NCI-H128 (cell line): ENCODE data around the gene SOCS2.
"Not testable (repeated sequence)": the region's sequence is repeated elsewhere in the genome, so short reads cannot be mapped to it uniquely, and the experiment has no call there.

Experiments
- DNase-seq: peaks from one replicate; lab custom pipeline; 2025; ENCODE audit not compliant: unreplicated experiment; lab: John Stamatoyannopoulos, UW

Gene SOCS2

DNA sequence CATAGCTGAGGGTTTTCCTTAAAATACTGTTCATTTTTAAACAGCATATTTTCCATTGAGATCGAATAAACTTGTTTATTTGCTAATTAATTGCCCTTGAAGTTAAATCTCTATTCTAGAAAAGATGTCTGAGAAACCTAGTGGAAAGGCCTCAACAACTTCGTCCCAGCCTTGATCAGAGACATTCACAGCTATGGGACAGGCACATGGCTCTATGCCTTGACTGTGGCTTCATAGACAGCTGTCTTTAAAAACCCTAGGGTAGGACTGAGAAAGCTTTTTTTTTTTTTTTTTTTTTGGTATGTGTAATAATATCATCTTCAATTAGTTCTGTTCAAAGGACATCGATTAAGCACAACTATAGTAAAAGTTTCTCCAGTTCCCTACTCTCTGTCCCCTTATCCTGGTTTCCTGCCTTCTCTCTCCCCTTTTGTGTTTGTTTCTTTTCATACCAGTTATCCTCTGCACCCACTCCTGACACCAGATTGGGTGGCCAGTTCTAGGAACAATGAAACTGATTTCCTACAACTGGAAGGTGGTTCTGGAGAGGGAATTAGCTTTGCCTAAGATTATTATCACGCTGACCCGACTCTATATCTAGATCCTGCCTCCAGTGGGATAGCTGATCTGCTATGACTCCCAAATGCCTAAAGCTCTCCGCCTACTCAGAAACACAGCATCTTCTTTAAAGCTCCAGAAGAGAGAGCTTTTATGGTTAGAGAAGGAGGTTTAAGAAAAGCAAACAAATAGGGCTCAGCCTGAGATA is 20.3 kb downstream of the SOCS2 start:
- DNase-seq = no peak

DNA sequence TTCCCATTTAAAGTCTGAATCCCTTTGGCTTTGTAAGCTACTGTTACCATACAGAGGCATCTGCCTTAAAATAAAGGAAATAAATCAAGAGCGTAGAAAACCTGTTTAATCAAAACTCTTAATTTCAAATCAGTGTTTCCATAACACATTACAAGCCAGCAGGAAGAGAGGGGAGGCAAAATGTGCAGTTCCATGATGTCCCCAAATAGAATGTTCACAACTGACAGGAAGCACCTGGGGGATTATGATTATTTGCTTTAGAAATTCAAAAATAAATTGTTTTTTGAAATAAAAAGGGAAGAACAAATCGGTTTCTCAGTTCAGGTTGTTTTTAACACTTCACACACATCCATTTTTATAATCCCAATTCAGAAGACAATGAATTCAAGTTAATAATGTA is 21.4 kb downstream of the SOCS2 start:
- DNase-seq = no peak

DNA sequence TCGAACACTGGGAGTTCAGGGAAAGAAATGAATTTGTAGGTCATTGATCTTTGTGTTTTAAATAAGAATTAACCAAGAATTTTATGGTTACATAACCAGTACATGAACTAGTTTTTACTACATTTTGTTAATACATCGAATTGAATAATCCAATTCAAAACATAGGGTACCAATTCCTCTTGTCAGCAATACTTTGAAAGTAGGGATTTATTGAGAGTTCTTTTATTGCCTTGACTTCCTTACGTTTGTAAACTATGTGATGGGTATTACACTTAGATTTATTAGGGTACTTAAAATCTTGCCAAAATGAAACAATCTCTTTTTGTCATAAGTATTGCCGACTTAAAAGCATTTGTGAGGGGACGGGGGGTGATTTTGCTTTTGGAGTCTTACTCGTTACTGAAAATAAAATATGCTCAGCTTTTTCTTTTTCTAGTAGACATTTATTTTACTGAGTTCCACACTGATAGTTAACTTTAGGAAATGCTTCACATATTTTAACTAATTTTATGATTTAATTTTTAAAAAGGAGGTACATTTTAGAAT is 22.4 kb downstream of the SOCS2 start:
- DNase-seq = no peak

DNA sequence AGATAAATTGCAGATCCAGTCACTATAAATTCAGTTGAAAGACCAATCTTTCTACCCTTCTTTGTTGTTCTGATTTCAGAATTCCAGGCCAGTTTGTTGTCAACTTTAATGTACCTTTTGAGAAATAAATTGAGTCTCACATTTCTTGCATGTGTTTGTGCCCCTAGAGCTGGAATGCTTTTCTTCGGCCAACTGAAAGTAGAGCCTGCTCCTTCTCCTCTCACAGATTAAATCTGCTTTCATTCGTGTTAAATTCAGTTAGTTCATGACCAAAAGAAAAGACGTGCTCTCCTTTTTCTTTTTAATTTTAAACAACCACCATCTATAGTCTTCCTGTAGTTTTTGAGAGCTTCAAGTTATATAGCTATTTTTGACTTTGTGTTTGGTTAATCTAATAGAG is 22.9 kb downstream of the SOCS2 start:
- DNase-seq = no peak

DNA sequence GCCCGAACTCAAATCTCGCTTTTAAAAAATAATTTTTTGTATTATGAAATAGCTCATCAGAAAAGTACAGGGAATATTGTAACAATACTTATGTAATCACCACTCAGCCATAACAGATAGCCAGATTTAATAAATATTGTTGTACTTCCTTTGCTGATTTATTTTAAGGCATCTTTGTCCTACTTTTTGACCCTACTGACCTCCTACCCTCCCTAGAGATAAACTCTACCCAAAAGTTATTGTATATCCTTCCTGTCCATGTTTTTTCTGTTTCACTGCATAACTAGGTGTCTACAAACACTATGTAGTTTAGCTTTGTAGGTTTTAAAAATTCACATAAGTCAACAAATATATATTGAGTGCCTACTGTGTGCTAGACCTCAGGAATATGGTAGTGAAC is 25.1 kb downstream of the SOCS2 start:
- DNase-seq = no peak

DNA sequence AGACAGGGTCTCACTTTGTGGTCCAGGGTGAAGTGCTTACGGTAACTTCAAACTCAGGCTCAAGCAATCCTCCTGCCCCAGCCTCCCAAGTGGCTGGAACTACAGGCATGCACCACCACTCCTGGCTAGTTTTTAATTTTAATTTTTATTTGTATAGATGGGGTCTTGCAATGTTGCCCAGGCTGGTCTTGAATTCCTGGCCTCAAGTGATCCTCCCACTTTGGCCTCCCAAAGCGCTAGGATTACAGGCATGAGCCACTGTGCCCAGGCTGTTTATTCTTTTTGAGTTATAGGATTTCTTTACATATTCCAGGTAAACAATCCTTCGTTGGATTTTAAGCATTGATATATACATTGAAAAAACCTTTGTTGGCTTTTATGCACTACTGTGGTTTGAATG is 26.7 kb downstream of the SOCS2 start:
- DNase-seq = no peak

DNA sequence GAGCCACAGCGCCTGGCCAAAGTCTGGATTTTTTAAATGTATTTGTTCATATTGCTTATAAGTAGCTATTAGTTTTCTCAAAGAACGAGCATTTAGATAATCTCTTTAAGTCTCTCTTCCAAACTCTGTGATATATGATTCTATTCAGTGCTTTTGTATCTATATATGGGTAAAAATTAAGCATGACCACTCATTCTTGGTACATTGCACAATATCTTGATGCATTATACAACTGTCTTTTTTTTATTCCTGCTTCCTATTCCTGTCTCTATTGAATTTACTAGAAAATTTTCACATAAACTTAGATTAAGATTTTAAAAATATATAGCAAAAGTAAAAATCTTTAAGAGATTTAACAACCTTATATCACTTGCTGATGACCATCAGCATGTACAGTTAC is 29.1 kb downstream of the SOCS2 start:
- no peak for DNase-seq

DNA sequence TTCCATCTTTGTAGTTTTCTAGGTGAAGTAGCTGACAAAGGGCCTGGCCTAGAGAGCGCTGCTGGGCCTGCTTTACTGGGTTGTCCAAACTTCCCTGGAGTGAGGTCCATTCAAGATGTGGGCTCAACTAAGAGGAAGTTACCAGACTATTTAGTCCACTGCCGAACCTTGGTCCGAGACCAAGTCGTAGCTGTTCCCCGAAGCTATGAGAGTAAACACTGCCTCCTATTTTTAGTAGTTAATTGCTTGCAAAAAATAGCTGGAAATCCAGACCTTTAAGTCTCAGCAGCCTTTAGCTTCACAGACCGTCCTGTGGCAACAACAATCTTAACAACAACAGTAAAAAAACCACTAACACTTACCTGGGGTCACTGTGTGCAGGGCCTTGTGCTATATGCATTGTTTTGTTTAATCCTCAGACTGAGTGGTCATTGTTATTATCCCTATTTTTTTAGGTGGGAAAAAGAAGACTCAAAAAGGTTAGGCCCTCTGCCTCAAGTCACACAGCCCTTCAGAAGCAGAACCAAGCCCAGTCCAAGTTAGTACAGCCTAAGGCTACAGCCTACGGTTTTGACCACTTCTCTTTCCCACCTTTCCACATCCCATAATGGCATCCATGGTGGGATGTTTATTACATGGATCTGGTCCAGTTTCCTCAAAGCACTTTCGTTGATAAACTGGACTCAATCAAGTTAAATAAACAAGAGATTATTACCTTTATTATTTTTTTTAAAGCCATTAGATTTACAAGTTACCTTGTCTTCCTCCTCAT is 30.6 kb downstream of the SOCS2 start:
- DNase-seq = no peak

DNA sequence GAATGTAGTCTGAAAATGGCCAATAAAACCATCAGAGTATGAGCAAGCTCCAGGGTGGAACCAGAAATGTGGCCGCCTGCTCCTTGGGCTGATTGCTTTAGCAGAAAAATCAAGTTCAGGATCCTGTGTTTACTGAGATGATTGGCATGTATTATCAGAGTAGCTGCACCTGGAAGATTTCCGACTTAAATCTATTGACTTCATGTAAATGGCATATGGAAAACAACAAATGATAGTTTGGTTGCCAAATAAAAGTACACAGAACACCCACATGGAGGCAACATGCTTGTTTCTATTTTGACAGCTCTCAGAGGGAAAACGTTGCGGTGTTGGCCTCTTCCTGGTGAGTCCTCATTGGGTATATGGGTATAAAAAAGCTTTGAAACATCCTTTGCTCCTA is 31.3 kb downstream of the SOCS2 start:
- no peak for DNase-seq

DNA sequence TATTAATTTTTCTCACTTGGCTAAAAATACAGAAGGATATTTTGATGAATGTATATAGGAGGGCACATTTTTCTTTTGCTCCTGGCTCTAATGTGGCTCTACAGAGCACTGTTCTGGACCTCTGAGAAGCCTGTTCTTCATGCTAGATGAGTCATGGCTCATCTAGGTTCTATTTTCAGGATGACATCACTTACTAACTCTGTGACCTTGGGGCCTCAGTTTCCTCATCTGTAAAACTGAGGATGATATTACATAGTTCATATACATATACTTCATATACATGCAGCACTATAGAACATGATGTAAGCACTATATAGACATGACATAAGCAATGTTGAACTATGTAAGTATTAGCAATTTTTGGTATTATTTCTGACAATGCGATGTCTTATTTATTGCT is 35.8 kb downstream of the SOCS2 start:
- DNase-seq = no peak

DNA sequence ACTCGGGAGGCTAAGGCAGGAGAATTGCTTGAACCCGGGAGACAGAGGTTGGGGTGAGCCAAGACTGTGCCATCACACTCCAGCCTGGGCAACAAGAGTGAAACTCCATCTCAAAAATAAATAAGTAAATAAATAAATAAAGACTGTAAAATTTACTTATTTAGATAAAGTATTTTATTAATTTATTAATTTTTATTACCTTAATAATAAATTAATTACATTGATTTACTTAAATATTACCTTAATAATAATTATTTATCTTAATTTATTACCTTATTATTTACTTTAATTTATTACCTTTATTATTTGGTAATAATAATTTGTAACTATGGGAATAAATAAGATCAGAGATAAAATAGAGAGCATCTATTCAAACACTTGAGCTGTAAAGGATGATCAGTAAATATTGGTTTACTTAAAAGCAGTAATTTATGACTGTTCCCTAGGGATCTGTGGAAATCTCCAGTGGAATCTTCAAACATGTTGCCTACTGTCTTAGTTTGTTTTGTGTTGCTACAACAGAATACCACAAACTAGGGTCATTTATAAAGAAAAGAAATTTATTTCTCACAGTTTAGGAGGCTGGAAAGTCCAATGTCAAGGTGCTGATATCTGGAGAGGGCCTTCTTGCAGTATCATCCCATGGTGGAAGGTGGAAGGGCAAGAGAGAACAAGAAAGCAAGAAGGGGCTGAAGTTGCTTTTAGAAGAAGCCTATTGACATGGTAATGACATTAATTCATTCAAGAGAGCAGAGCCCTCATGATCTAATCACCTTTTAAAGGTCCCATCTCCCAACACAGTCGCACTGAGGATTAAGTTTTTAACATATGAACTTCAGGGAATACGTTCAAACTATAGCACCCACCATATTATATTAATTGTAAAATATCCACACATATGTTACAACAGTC is 37.1 kb downstream of the SOCS2 start:
- no peak for DNase-seq

DNA sequence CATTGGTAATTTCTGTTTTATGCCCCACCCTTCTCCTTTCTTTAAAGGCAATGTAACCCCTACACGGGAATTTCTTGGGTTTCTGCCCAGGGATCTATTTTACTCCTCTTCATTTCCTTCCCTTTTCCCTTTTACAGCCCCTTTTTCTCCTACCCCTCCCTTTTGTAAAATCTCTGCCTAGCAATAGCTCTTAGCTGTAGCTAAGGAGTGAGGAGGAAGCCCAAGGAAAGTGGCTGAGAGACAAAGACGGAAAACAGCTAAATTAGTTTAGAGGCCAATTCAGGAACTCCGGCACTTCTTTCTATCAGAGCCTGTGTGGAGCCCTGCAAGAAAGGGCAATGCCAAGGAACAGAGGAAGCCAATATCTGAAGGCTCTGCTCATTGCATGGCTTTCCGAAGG is 40.3 kb downstream of the SOCS2 start:
- DNase-seq = no peak

DNA sequence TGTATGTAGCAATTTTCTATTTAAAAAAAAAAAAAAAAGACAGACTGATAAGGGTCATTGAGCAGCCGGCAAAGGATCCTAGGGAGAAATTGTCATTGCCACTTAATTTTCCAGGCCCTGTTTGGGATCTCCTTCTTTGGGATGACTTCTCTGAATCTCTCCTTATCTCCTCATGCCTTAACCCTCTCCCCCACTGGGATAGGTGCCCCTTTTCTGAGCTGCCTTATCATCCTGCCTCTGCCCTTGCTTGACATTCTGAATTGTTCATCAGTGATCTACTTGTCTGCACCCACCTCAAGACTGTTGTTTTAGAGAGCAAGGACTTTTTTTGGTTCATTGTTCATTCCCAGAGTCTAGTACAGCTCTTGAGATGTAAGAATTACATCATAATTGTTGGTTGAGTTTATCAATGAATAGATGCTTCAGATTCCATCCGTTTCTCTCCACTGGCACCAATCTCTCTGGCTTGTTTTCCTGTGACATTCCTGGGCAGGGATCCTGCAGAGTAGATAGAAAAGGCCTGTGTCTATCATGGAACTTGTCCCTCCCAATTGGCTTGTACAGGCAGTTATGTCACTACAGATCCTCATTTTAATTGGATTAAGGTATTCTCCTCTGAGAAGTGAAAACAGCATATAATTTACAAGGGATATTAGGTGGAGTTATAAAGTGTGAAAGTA is 42.6 kb downstream of the SOCS2 start:
- no peak for DNase-seq

DNA sequence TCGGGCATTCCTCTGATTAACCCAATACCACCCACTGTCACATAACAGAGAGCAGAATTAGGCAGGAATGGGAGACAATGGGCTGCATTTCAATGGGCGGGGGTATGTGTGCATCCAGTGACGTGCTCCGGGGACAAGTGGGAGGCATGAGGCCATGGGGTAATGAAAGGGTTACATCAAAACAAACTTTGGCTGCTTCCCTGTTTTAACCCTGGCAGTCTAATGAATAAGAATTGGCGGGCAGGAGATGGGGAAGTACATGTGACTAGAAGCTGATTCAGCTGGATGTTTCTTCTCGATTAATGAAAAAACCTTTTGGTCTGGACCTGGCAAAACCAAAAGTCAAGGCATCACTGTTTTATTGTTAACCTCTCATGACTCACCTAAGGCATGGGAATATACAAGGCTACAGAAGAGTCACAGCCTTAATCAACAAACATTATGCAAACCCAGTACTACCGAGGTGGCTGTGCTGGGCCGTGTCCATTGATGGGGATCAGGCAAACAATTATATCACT is 44.2 kb downstream of the SOCS2 start:
- DNase-seq = no peak

DNA sequence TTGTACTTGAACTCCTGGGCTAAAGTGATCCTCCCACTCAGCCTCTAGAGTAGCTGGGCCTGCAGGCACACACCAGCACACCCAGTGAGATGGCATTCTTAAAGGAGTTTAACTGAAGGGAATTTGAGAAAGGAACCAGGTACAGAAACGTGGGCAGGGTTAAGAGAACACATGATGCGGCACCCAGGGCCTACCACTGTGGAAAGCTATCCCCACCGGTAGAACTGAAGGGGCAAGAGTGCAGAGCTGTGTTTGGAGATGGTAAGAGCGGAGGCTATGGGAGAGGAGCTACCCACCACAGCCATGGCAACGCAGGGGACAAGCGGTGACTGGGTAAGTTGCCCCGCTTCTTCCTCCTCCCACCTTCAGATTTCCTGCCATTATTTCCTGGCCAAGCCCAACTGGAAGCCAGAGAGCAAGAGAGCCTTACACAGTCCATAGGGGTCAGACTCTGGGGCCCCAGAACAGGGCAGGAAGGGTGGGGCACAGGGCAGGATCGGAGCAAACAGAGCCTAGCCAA is 46.5 kb downstream of the SOCS2 start:
- no peak for DNase-seq

DNA sequence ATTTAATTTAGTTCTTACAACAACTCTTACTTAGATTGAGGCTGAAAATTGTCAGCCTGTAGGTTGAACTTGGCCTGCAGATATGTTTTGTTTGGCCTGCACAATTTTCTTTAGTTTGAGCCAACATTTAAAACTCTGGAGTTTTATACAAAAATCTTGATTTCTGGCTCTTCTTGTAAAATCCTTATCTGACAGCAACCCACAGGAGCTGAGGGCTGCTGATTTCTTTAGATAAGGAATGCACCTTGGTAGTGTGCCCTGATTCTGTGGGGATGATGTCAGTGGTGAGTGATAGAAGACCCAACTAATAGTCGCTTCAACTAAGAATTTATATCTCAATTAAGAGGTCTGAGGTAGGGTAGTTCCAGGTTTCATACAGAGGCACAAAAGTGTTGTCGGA is 49.5 kb downstream of the SOCS2 start:
- DNase-seq = no peak

DNA sequence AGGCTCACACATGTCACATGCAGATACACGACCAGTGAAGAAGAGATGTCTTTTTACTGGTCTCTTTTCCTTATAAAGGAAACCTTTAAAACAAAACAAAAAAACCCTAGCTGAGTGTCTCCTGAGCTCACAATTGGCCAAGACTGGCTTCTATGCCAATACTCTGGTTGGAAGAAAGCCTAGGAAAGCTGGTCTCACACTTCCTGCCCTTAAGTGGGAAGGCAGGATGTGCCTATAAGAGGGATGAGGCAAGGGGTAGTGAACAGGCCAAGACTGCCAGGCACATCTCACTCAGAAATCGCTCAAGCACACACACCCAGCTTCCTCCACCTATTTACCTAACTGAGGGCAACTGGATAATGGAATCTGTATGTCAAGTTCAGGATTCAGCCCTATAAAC is 50.0 kb downstream of the SOCS2 start:
- DNase-seq = no peak

DNA sequence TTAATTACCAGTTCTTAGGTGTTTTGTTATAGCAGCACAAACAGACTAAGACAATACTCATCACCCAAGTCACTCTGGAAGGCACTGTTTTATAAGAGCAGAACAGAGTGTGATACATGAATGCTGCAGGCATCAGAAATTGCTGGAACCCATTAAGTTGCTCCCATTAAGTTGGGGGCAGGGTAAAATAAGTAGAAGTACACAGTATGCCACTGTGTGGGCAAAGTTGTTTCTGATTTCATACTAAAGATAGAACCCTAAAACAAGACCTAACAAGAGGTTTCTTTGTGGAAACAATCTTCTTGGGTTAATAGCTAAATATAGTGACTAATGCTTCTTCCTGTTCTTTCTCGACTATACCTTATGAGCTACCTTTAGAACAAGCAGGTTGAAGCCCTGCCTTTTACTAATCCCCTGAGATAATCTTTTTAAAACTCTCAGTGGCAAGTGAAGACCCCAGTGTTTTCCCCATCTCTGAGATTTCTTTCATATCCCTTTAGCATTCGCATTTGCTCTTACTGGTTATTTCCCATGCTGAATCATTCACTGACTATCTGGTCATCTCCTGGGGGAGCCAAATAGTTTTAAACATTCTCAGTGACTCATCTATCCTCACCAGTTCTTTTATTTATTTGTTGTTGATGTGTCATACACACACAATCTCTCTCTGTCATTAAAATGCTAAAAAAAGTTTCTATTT is 52.3 kb downstream of the SOCS2 start:
- no peak for DNase-seq

DNA sequence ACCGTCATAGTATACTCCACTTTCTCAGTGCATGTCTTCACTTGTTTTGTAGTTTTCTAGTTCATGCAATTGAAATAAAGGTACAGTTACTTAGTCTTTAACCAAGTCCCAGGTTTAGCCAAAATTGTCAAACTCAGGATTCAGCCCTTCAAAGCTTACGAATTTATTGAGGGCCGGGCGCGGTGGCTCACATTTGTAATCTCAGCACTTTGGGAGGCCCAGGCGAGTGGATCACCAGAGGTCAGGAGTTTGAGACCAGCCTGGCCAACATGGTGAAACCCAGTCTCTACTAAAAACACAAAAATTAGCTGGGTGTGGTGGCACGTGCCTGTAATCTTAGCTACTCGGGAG is 52.8 kb downstream of the SOCS2 start:
- not testable (repeated sequence) for DNase-seq

DNA sequence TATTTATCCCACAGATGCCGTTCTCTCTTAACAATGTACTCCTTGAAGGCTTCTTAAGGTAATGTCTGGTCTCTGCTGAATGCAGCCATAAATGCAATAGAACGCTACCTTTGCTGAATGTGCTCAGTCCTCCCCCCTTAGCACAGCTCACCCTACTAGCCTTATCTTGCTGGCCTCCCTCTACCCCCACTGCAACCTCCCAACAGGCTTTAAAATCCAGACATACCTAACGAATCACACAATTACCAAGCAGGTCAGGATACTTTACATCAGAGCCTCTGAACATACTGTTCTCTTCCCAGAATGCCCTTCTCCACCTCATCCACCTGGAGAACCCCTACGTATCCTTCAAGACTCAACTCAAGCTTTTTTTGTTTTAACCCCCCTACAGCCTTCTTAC is 53.7 kb downstream of the SOCS2 start:
- no peak for DNase-seq
